Measurements from ENCODE around the gene CDH4. TPM values are rescaled to one million over a fixed set of nuclear protein-coding genes. Genes with fewer than 3 reads are reported as not detected.

The CDH4 gene
- polyA plus RNA-seq, 6 donors from 2014 or later: not detected

GRCh38 chr20:61919675-61920365, 667.8 kb downstream of the CDH4 start:
- Mint-ChIP-seq H3K4me1 (no peaks in the 10 kb centered on the region), H3K36me3 (no peaks in the 10 kb centered on the region), H3K9me3 (peaks cover 0 to 2% (median 0%) of the 10 kb centered on the region in 7 donors), H3K27ac (no peak overlapping the region), H3K4me3 (no peak overlapping the region), H3K27me3 (peaks cover 0 to 23% (median 4%) of the 10 kb centered on the region in 3 donors)
- ATAC-seq (ENCODE audit: low read depth in 2 of 2) (no peak), DNase-seq (no peak)

GRCh38 chr20:61922411-61922810, 670.4 kb downstream of the CDH4 start:
- DNase-seq (no peak), ATAC-seq (ENCODE audit: low read depth in 2 of 2) (no peak)
- Mint-ChIP-seq H3K36me3 (no peaks in the 10 kb centered on the region), H3K4me3 (no peak overlapping the region), H3K4me1 (no peaks in the 10 kb centered on the region), H3K27ac (no peak overlapping the region), H3K9me3 (peaks cover 0 to 4% (median 0%) of the 10 kb centered on the region in 7 donors), H3K27me3 (no peaks in the 10 kb centered on the region)

GRCh38 chr20:61922936-61923335, 670.9 kb downstream of the CDH4 start:
- no peak overlapping the region for H3K27ac Mint-ChIP-seq

GRCh38 chr20:61923371-61924166, 671.5 kb downstream of the CDH4 start:
- no peaks in the 10 kb centered on the region for H3K27me3 Mint-ChIP-seq
- no peaks in the 10 kb centered on the region for H3K36me3 Mint-ChIP-seq
- no peak overlapping the region for H3K27ac Mint-ChIP-seq
- no peak overlapping the region for H3K4me3 Mint-ChIP-seq
- peaks cover 0 to 4% (median 0%) of the 10 kb centered on the region in 7 donors for H3K9me3 Mint-ChIP-seq
- ATAC-seq (ENCODE audit: low read depth in 2 of 2) (no peak), DNase-seq (no peak)
- H3K4me1 Mint-ChIP-seq: no peaks in the 10 kb centered on the region

More at GRCh38 chr20:61922936-61923335, 670.9 kb downstream of the CDH4 start:
- Mint-ChIP-seq H3K36me3 (no peaks in the 10 kb centered on the region), H3K4me3 (no peak overlapping the region), H3K4me1 (no peaks in the 10 kb centered on the region), H3K9me3 (peaks cover 0 to 4% (median 0%) of the 10 kb centered on the region in 7 donors), H3K27me3 (no peaks in the 10 kb centered on the region)
- no peak for DNase-seq
- ATAC-seq (ENCODE audit: low read depth in 2 of 2): no peak

- Mint-ChIP-seq H3K27ac (no peak overlapping the region), H3K4me1 (no peaks in the 10 kb centered on the region), H3K36me3 (no peaks in the 10 kb centered on the region), H3K9me3 (peaks cover 0 to 8% (median 0%) of the 10 kb centered on the region in 7 donors), H3K27me3 (no peaks in the 10 kb centered on the region), H3K4me3 (no peak overlapping the region)
- no peak for ATAC-seq (ENCODE audit: low read depth in 2 of 2)
- no peak for DNase-seq
Observed at GRCh38 chr20:61924211-61924857, 672.3 kb downstream of the CDH4 start.

- no peaks in the 10 kb centered on the region for H3K27me3 Mint-ChIP-seq
- H3K4me3 Mint-ChIP-seq: no peak overlapping the region
- no peaks in the 10 kb centered on the region for H3K36me3 Mint-ChIP-seq
- no peaks in the 10 kb centered on the region for H3K4me1 Mint-ChIP-seq
- H3K9me3 Mint-ChIP-seq: peaks cover 0 to 8% (median 0%) of the 10 kb centered on the region in 7 donors
- DNase-seq: no peak
- no peak overlapping the region for H3K27ac Mint-ChIP-seq
- ATAC-seq (ENCODE audit: low read depth in 2 of 2): no peak
Observed at GRCh38 chr20:61924858-61925554, 672.9 kb downstream of the CDH4 start.

GRCh38 chr20:61925555-61926252, 673.6 kb downstream of the CDH4 start:
- Mint-ChIP-seq H3K36me3 (no peaks in the 10 kb centered on the region), H3K27me3 (no peaks in the 10 kb centered on the region), H3K4me1 (no peaks in the 10 kb centered on the region), H3K27ac (no peak overlapping the region), H3K4me3 (no peak overlapping the region), H3K9me3 (peaks cover 0 to 8% (median 0%) of the 10 kb centered on the region in 7 donors)
- no peak for DNase-seq
- ATAC-seq (ENCODE audit: low read depth in 2 of 2): no peak

- Mint-ChIP-seq H3K4me3 (no peak overlapping the region), H3K4me1 (no peaks in the 10 kb centered on the region), H3K27ac (no peak overlapping the region), H3K36me3 (no peaks in the 10 kb centered on the region), H3K27me3 (no peaks in the 10 kb centered on the region), H3K9me3 (peaks cover 0 to 8% (median 0%) of the 10 kb centered on the region in 7 donors)
- DNase-seq: no peak
- no peak for ATAC-seq (ENCODE audit: low read depth in 2 of 2)
Observed at GRCh38 chr20:61926253-61926613, 674.2 kb downstream of the CDH4 start.

GRCh38 chr20:61926796-61927192, 674.7 kb downstream of the CDH4 start:
- Mint-ChIP-seq H3K27ac (no peak overlapping the region), H3K27me3 (no peaks in the 10 kb centered on the region), H3K4me1 (no peaks in the 10 kb centered on the region), H3K4me3 (peak overlapping the region in 1 of 8 donors; percentile 70), H3K9me3 (peaks cover 0 to 8% (median 0%) of the 10 kb centered on the region in 7 donors), H3K36me3 (no peaks in the 10 kb centered on the region)
- DNase-seq: no peak
- no peak for ATAC-seq (ENCODE audit: low read depth in 2 of 2)

- Mint-ChIP-seq H3K9me3 (peaks cover 0 to 8% (median 0%) of the 10 kb centered on the region in 7 donors), H3K4me1 (no peaks in the 10 kb centered on the region), H3K27ac (no peak overlapping the region), H3K4me3 (no peak overlapping the region), H3K27me3 (no peaks in the 10 kb centered on the region), H3K36me3 (no peaks in the 10 kb centered on the region)
- no peak for DNase-seq
- ATAC-seq (ENCODE audit: low read depth in 2 of 2): no peak
Observed at GRCh38 chr20:61927193-61927825, 675.2 kb downstream of the CDH4 start.

- Mint-ChIP-seq H3K9me3 (peaks cover 0 to 8% (median 0%) of the 10 kb centered on the region in 7 donors), H3K27ac (no peak overlapping the region), H3K27me3 (peaks cover 0 to 4% (median 0%) of the 10 kb centered on the region in 3 donors), H3K4me3 (no peak overlapping the region), H3K4me1 (no peaks in the 10 kb centered on the region), H3K36me3 (no peaks in the 10 kb centered on the region)
- DNase-seq: no peak
- no peak for ATAC-seq (ENCODE audit: low read depth in 2 of 2)
Observed at GRCh38 chr20:61927826-61928541, 675.9 kb downstream of the CDH4 start.

GRCh38 chr20:61929561-61929960, 677.5 kb downstream of the CDH4 start:
- Mint-ChIP-seq H3K27me3 (peaks cover 0 to 4% (median 2%) of the 10 kb centered on the region in 3 donors), H3K36me3 (no peaks in the 10 kb centered on the region), H3K27ac (no peak overlapping the region), H3K9me3 (peaks cover 0 to 8% (median 0%) of the 10 kb centered on the region in 7 donors), H3K4me3 (no peak overlapping the region), H3K4me1 (no peaks in the 10 kb centered on the region)
- no peak for DNase-seq
- no peak for ATAC-seq (ENCODE audit: low read depth in 2 of 2)
